ENCODE data around the gene PGLYRP3. TPM values are rescaled to one million over a fixed set of nuclear protein-coding genes. Genes with fewer than 3 reads are reported as not detected.

PGLYRP3 gene
- total RNA-seq, 1 donor from 2014 or later = not detected

DNA sequence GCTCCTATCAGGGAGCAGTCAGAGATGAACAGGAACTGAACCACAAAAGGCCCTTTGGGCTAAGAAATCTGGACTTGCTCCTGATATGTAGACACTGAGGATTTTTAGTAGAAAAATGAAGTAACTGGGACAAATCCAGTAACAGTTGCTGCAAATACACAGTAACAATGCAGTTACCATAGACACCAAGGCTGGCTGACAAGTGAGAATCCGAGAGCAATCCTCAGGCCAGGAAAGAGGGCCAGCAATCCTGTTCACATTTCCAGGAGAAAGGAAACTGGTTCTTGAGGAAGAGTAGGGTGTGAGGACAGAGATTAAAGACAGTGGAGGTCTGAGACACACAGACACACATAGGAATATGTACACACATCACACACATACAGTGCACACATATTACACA is 62.6 kb downstream of the PGLYRP3 start:
- H3K36me3 ChIP-seq (ENCODE audit: insufficient read depth, low read length) = no peaks in the 10 kb centered on the region
- H3K27me3 Mint-ChIP-seq (ENCODE audit: low read depth, unreplicated experiment) = peaks cover 23% of the 10 kb centered on the region
- no peak overlapping the region for H2AFZ ChIP-seq (ENCODE audit: low read depth, low read length)
- H3K36me3 Mint-ChIP-seq (ENCODE audit: low read depth, unreplicated experiment) = no peaks in the 10 kb centered on the region
- no peaks in the 10 kb centered on the region for H3K9me3 Mint-ChIP-seq (ENCODE audit: unreplicated experiment)
- no peak overlapping the region for H3K9ac ChIP-seq (ENCODE audit: low read length)
- H3K4me1 Mint-ChIP-seq (ENCODE audit: low read depth, unreplicated experiment) = no peaks in the 10 kb centered on the region
- no peaks in the 10 kb centered on the region for H3K4me1 ChIP-seq (ENCODE audit: insufficient read depth, low read length)
- H4K20me1 ChIP-seq (ENCODE audit: insufficient read depth, low read length) = no peaks in the 10 kb centered on the region
- no peak for FAIRE-seq
- TF ChIP-seq EZH2 (IDR thresholded peaks at IDR 0.05; ENCODE audit: insufficient read depth, low read length) = no peak
- TF ChIP-seq, protein P1, sequence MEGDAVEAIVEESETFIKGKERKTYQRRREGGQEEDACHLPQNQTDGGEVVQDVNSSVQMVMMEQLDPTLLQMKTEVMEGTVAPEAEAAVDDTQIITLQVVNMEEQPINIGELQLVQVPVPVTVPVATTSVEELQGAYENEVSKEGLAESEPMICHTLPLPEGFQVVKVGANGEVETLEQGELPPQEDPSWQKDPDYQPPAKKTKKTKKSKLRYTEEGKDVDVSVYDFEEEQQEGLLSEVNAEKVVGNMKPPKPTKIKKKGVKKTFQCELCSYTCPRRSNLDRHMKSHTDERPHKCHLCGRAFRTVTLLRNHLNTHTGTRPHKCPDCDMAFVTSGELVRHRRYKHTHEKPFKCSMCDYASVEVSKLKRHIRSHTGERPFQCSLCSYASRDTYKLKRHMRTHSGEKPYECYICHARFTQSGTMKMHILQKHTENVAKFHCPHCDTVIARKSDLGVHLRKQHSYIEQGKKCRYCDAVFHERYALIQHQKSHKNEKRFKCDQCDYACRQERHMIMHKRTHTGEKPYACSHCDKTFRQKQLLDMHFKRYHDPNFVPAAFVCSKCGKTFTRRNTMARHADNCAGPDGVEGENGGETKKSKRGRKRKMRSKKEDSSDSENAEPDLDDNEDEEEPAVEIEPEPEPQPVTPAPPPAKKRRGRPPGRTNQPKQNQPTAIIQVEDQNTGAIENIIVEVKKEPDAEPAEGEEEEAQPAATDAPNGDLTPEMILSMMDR (IDR thresholded peaks at IDR 0.05; ENCODE audit: insufficient read depth, low read depth, low read length) = no peak
- H3K27ac ChIP-seq (ENCODE audit: low read depth, low read length) = no peak overlapping the region
- H3K9me3 ChIP-seq (ENCODE audit: insufficient read depth, low read depth, low read length) = no peaks in the 10 kb centered on the region
- H3K27ac Mint-ChIP-seq (ENCODE audit: unreplicated experiment) = no peak overlapping the region
- H3K4me3 ChIP-seq (ENCODE audit: insufficient read depth, low read depth, low read length) = no peak overlapping the region
- H3K79me2 ChIP-seq (ENCODE audit: insufficient read depth, low read length) = no peaks in the 10 kb centered on the region
- no peaks in the 10 kb centered on the region for H3K27me3 ChIP-seq (ENCODE audit: insufficient read depth, low read length)
- no peak overlapping the region for H3K4me3 Mint-ChIP-seq (ENCODE audit: unreplicated experiment)
- no peak for DNase-seq (ENCODE audit: low read depth)
- H3K4me2 ChIP-seq (ENCODE audit: low read length) = no peak overlapping the region

DNA sequence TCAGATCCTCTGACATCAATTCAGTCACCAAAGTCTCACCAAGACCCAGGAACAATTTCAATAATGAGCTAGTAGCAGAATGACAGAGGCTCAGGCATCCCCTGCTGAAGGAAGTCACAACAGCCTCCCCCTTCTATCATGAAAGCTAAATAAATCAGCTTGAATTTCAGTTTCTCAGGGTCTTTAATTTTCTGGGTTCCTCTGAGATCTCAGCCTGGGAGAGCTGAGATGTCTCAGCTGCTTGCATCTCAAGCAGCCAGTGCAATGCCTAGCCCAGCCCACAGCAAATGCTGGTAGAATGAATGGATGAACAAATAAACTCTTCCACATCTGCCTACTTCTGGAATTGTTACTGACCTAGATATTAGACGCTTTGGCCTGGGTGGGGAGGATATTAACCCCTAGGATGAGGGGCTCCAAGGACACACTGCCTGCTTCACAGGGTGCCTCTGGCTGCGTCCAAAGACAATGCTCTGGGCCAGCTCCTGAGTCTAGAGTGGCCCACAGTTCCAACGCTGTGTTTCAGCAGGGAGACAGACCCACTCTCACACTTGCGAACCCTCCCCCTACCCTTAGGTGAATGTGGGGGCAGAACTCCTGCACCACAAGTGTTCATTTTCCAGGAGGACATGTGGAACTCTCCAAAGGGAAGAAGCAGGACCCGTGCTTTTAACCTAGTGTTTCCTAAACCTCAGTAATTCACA is 64.4 kb downstream of the PGLYRP3 start:
- H3K9ac ChIP-seq (ENCODE audit: low read length) = no peak overlapping the region
- H3K4me3 ChIP-seq (ENCODE audit: insufficient read depth, low read depth, low read length) = no peak overlapping the region
- FAIRE-seq = no peak
- no peaks in the 10 kb centered on the region for H3K79me2 ChIP-seq (ENCODE audit: insufficient read depth, low read length)
- Mint-ChIP-seq H3K4me1 (ENCODE audit: low read depth, unreplicated experiment) (no peaks in the 10 kb centered on the region), H3K4me3 (ENCODE audit: unreplicated experiment) (no peak overlapping the region), H3K27me3 (ENCODE audit: low read depth, unreplicated experiment) (peaks cover 10% of the 10 kb centered on the region), H3K27ac (ENCODE audit: unreplicated experiment) (no peak overlapping the region), H3K36me3 (ENCODE audit: low read depth, unreplicated experiment) (no peaks in the 10 kb centered on the region), H3K9me3 (ENCODE audit: unreplicated experiment) (no peaks in the 10 kb centered on the region)
- no peak overlapping the region for H2AFZ ChIP-seq (ENCODE audit: low read depth, low read length)
- H3K4me2 ChIP-seq (ENCODE audit: low read length) = no peak overlapping the region
- TF ChIP-seq, protein P1 (IDR thresholded peaks at IDR 0.05; ENCODE audit: insufficient read depth, low read depth, low read length) = no peak
- TF ChIP-seq EZH2 (IDR thresholded peaks at IDR 0.05; ENCODE audit: insufficient read depth, low read length) = no peak
- H3K27me3 ChIP-seq (ENCODE audit: insufficient read depth, low read length) = no peaks in the 10 kb centered on the region
- H4K20me1 ChIP-seq (ENCODE audit: insufficient read depth, low read length) = no peaks in the 10 kb centered on the region
- H3K9me3 ChIP-seq (ENCODE audit: insufficient read depth, low read depth, low read length) = no peaks in the 10 kb centered on the region
- no peaks in the 10 kb centered on the region for H3K36me3 ChIP-seq (ENCODE audit: insufficient read depth, low read length)
- H3K27ac ChIP-seq (ENCODE audit: low read depth, low read length) = no peak overlapping the region
- H3K4me1 ChIP-seq (ENCODE audit: insufficient read depth, low read length) = no peaks in the 10 kb centered on the region
- DNase-seq (ENCODE audit: low read depth) = no peak

Other genes with a start within 250 kb of the PGLYRP3 start
- not detected in 2 replicates for gene SPRR2B, start 241.3 kb downstream of the PGLYRP3 start, total RNA-seq
- not detected in 2 replicates for gene SPRR2E, start 218.4 kb downstream of the PGLYRP3 start, total RNA-seq
- not detected in 2 replicates for gene SPRR2F, start 199.4 kb downstream of the PGLYRP3 start, total RNA-seq
- not detected in 2 replicates for gene SPRR2G, start 162.1 kb downstream of the PGLYRP3 start, total RNA-seq
- not detected in 2 replicates for gene LELP1, start 109.5 kb downstream of the PGLYRP3 start, total RNA-seq
- 0.52 and 0.55 TPM in 2 replicates for gene PRR9, start 95.4 kb downstream of the PGLYRP3 start, total RNA-seq
- not detected in 2 replicates for gene LORICRIN, start 53.3 kb downstream of the PGLYRP3 start, total RNA-seq
- gene PGLYRP4, start 35.9 kb upstream of the PGLYRP3 start, total RNA-seq = not detected in 2 replicates
- 1.8 TPM in 1 of 2 replicates, not detected in the other for gene S100A9, start 44.9 kb upstream of the PGLYRP3 start, total RNA-seq
- gene S100A12, start 62.7 kb upstream of the PGLYRP3 start, total RNA-seq = not detected in 2 replicates
- not detected in 2 replicates for gene S100A8, start 78.1 kb upstream of the PGLYRP3 start, total RNA-seq
- gene S100A7A, start 103.6 kb upstream of the PGLYRP3 start, total RNA-seq = not detected in 2 replicates
- not detected in 2 replicates for gene S100A7, start 147.7 kb upstream of the PGLYRP3 start, total RNA-seq
- 74.4 and 125 TPM in 2 replicates for gene S100A6, start 223.0 kb upstream of the PGLYRP3 start, total RNA-seq
- 0.39 TPM in 1 of 2 replicates, not detected in the other for gene S100A5, start 228.0 kb upstream of the PGLYRP3 start, total RNA-seq
- 58.5 and 69.3 TPM in 2 replicates for gene S100A4, start 232.9 kb upstream of the PGLYRP3 start, total RNA-seq
- 12.8 and 14.6 TPM in 2 replicates for gene S100A3, start 236.3 kb upstream of the PGLYRP3 start, total RNA-seq